ENCODE data around the gene PLSCR5. TPM values are rescaled to one million over a fixed set of nuclear protein-coding genes. Genes with fewer than 3 reads are reported as not detected.
A peak's percentile ranks its signal among the peaks of the same experiment; 100 is the strongest.

The PLSCR5 gene
- total RNA-seq, 3 donors from 2014 or later (not counting 1 experiment from before 2014, with no cell fraction given), result not detected

DNA sequence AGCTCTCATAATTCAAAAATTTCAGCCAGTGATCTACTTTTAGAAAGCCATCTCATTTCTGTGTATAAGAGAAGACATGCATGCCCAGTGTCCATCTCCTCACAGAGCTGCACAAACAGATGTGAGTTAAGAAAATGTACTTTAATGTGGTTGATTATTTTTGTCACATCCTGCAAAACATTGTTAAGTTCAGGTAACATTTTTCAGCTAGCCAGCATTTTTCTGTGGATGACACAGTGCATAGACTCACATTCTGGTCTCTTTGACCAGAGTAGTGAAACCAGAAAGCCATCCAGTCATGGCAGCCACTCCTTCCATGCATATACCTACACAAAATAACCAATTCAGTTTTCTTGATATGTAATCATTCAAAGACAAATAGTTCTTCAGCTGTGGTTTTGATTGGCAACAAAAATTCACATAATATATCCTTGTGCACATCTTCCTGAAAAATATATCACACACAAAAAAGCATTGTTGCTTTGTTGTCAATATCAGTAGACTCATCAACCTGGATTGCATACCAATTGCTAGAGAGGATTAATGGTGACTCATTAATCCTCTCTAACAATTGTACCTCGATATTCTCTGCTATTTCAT, 58.7 kb downstream of the PLSCR5 start:
- ATAC-seq (no peak), DNase-seq (no peak)
- Histone ChIP-seq H3K27me3 (ENCODE audit: control insufficient read depth, insufficient read depth, low read length) (no peaks in the 10 kb centered on the region), H3K4me1 (ENCODE audit: control insufficient read depth, insufficient read depth, low read length) (peaks cover 16% of the 10 kb centered on the region), H3K9me3 (ENCODE audit: control insufficient read depth, insufficient read depth, low read length) (no peaks in the 10 kb centered on the region), H3K4me3 (ENCODE audit: low read length) (no peak overlapping the region), H3K36me3 (ENCODE audit: control insufficient read depth, insufficient read depth, low read length) (no peaks in the 10 kb centered on the region), H3K27ac (ENCODE audit: low read length) (no peak overlapping the region)
- Mint-ChIP-seq H3K27ac (peak overlapping the region; percentile 76 to 97), H3K36me3 (no peaks in the 10 kb centered on the region), H3K9me3 (no peaks in the 10 kb centered on the region), H3K27me3 (ENCODE audit: low read depth in 2 of 2) (no peaks in the 10 kb centered on the region), H3K4me3 (peak overlapping the region; percentile 95), H3K4me1 (peaks cover 62 to 71% of the 10 kb centered on the region in 2 donors)
- TF ChIP-seq, protein P1, sequence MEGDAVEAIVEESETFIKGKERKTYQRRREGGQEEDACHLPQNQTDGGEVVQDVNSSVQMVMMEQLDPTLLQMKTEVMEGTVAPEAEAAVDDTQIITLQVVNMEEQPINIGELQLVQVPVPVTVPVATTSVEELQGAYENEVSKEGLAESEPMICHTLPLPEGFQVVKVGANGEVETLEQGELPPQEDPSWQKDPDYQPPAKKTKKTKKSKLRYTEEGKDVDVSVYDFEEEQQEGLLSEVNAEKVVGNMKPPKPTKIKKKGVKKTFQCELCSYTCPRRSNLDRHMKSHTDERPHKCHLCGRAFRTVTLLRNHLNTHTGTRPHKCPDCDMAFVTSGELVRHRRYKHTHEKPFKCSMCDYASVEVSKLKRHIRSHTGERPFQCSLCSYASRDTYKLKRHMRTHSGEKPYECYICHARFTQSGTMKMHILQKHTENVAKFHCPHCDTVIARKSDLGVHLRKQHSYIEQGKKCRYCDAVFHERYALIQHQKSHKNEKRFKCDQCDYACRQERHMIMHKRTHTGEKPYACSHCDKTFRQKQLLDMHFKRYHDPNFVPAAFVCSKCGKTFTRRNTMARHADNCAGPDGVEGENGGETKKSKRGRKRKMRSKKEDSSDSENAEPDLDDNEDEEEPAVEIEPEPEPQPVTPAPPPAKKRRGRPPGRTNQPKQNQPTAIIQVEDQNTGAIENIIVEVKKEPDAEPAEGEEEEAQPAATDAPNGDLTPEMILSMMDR (IDR thresholded peaks at IDR 0.05), result no peak
- intact Hi-C loops (cut with micrococcal nuclease), result no loop called here
- WGBS (ENCODE audit: insufficient coverage), result no CpG with 5 or more reads among the region's 1 CpG

DNA sequence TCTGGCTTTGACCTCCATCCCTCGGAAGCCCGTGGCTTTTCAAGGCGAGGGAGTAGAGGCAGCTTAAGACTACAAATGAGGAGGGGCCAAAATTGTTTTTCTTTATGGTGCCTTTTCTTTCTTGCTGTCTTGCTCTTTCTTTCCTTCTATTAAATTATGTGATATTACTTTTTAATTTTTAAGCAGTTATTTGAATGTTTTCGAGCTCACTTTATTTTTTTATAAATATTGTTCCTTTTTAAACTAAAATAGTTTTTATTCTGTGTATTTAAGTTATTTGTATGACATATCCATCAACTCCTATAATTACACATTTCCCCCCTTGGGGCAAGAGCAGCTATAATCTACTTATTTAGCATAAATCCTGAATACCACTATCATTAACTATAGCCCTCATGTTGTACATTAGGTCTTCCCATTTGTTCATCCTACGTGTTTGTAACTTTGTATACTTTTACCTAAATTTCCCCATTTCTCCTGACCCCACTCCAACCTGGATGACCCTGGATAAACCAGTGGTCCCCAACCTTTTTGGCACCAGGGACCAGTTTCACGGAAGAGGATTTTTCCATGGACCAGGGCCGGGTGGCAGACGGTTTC, 60.1 kb downstream of the PLSCR5 start:
- Mint-ChIP-seq H3K27ac (peak overlapping the region; percentile 76 to 97), H3K27me3 (ENCODE audit: low read depth in 2 of 2) (no peaks in the 10 kb centered on the region), H3K9me3 (no peaks in the 10 kb centered on the region), H3K36me3 (no peaks in the 10 kb centered on the region), H3K4me3 (peak overlapping the region; percentile 95), H3K4me1 (peaks cover 65 to 73% of the 10 kb centered on the region in 2 donors)
- DNase-seq (no peak), ATAC-seq (no peak)
- Histone ChIP-seq H3K36me3 (ENCODE audit: control insufficient read depth, insufficient read depth, low read length) (no peaks in the 10 kb centered on the region), H3K4me3 (ENCODE audit: low read length) (peak overlapping the region; percentile 79), H3K4me1 (ENCODE audit: control insufficient read depth, insufficient read depth, low read length) (peaks cover 16% of the 10 kb centered on the region), H3K27me3 (ENCODE audit: control insufficient read depth, insufficient read depth, low read length) (no peaks in the 10 kb centered on the region), H3K9me3 (ENCODE audit: control insufficient read depth, insufficient read depth, low read length) (no peaks in the 10 kb centered on the region), H3K27ac (ENCODE audit: low read length) (peak overlapping the region; percentile 73)
- TF ChIP-seq, protein P1 (IDR thresholded peaks at IDR 0.05), result no peak
- intact Hi-C loops (cut with micrococcal nuclease), result no loop called here
- 93% methylated on average over 2 of the region's 8 CpGs for WGBS (ENCODE audit: insufficient coverage)

DNA sequence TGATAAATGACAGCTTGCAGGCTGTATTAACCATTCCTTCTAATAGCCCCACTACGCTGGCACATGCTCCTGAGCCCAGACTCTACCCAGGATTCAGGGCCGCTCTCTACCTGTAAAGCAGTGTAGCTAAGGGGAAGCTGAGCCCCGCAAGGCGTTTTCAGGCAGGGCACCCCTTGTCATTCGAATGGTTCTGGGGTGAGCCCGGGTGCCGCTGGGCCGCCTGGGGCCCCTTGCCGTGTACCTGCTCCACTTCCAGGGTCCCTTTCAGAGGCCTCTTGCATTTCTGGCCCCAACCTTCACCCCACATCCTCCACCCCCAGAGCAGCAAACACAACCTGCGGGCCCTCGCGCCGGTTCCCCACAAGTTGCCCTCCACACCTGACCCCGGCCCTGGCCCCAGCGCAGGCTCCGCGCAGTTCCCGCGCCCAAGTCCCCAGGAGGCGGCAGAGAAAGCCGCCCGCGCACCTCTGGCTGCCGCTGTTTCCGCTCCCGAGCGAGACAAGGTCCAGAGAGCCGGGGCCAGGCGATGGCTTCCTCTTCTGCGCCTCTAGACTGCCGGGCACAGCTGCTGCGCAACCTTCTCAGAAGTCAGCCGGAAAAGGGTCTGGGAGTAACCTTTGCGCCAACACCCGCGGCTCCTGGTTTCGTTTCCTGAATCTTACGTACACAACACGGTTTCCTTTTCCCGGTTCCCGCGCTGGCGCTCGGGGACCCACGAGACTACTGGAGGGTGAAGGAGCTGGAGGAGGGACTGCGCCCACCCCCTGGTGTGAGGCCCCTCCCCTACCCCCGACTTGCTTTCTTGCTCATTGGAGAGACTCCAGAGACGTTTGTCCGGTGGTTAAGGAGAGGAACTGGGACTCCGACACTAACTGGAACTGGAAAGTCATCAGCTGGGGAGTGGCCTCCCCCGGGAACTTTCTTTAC, 60.9 kb downstream of the PLSCR5 start, which contains the start of gene PLSCR1:
TSS of gene PLSCR1 (minus strand) at position 606 of the 927 bp plus-strand sequence. CDS start 8,055 bp downstream, outside the sequence.
- Mint-ChIP-seq H3K27ac (peak within 1 kb of the TSS; percentile 76 to 97), H3K36me3 (no peaks in the 10 kb centered on the region), H3K4me3 (peak within 1 kb of the TSS; percentile 95), H3K4me1 (peaks cover 68 to 71% of the 10 kb centered on the region in 2 donors), H3K27me3 (ENCODE audit: low read depth in 2 of 2) (no peaks in the 10 kb centered on the region), H3K9me3 (no peaks in the 10 kb centered on the region)
- intact Hi-C loops (cut with micrococcal nuclease), result no loop called here
- H3K36me3 ChIP-seq (ENCODE audit: control insufficient read depth, insufficient read depth, low read length), result no peaks in the 10 kb centered on the region
- WGBS (ENCODE audit: insufficient coverage), result 5% methylated on average over 50 of the region's 51 CpGs
- no peaks in the 10 kb centered on the region for H3K9me3 ChIP-seq (ENCODE audit: control insufficient read depth, insufficient read depth, low read length)
- peak within 1 kb of the TSS; percentile 79 for H3K4me3 ChIP-seq (ENCODE audit: low read length)
- TF ChIP-seq, protein P1 (IDR thresholded peaks at IDR 0.05), result no peak
- H3K27ac ChIP-seq (ENCODE audit: low read length), result peak within 1 kb of the TSS; percentile 73
- H3K27me3 ChIP-seq (ENCODE audit: control insufficient read depth, insufficient read depth, low read length), result no peaks in the 10 kb centered on the region
- DNase-seq, result peak; percentile 57 to 77
- peaks cover 16% of the 10 kb centered on the region for H3K4me1 ChIP-seq (ENCODE audit: control insufficient read depth, insufficient read depth, low read length)
- peak; percentile 74 to 88 (median 82) for ATAC-seq

Data from natural killer cell (primary cell).